ENCODE measurements around the gene CLIC3.

CLIC3 gene

GRCh38 chr9:137030538-137031527, 34.5 kb upstream of the CLIC3 start:
- no peak for DNase-seq (ENCODE audit: low read depth in 3 of 3)

GRCh38 chr9:137030006-137030405, 33.6 kb upstream of the CLIC3 start:
- DNase-seq (ENCODE audit: low read depth in 3 of 3), result no peak

GRCh38 chr9:137029058-137029936, 32.9 kb upstream of the CLIC3 start:
- DNase-seq (ENCODE audit: low read depth in 3 of 3), result peak; percentile 41 to 62 (median 50)

- DNase-seq (ENCODE audit: low read depth in 3 of 3), result no peak
Observed at GRCh38 chr9:137028263-137029057, 32.1 kb upstream of the CLIC3 start.

GRCh38 chr9:137027369-137028262, 31.2 kb upstream of the CLIC3 start, which contains the start of gene ABCA2:
TSS of gene ABCA2 (minus strand) at chr9:137028237. CDS start at chr9:137028140, 97 bp downstream.
- DNase-seq (ENCODE audit: low read depth in 3 of 3), result no peak

GRCh38 chr9:137026828-137027227, 30.5 kb upstream of the CLIC3 start:
- no peak for DNase-seq (ENCODE audit: low read depth in 3 of 3)

GRCh38 chr9:137026384-137026783, 30.0 kb upstream of the CLIC3 start:
- DNase-seq (ENCODE audit: low read depth in 3 of 3), result no peak

- no peak for DNase-seq (ENCODE audit: low read depth in 3 of 3)
Observed at GRCh38 chr9:137025517-137025966, 29.2 kb upstream of the CLIC3 start.

- DNase-seq (ENCODE audit: low read depth in 3 of 3), result no peak
Observed at GRCh38 chr9:137023583-137023991, 27.2 kb upstream of the CLIC3 start.

GRCh38 chr9:137023157-137023556, 26.8 kb upstream of the CLIC3 start:
- DNase-seq (ENCODE audit: low read depth in 3 of 3), result no peak

GRCh38 chr9:137022662-137023008, 26.3 kb upstream of the CLIC3 start:
- DNase-seq (ENCODE audit: low read depth in 3 of 3), result no peak

- DNase-seq (ENCODE audit: low read depth in 3 of 3), result peak in 2 of 3 experiments; percentile 49 to 59
Observed at GRCh38 chr9:137021979-137022661, 25.8 kb upstream of the CLIC3 start.

- no peak for DNase-seq (ENCODE audit: low read depth in 3 of 3)
Observed at GRCh38 chr9:137021568-137021978, 25.2 kb upstream of the CLIC3 start.

GRCh38 chr9:137020771-137021567, 24.6 kb upstream of the CLIC3 start:
- no peak for DNase-seq (ENCODE audit: low read depth in 3 of 3)

- DNase-seq (ENCODE audit: low read depth in 3 of 3), result no peak
Observed at GRCh38 chr9:137019891-137020683, 23.7 kb upstream of the CLIC3 start.

GRCh38 chr9:137018761-137019559, 22.6 kb upstream of the CLIC3 start:
- no peak for DNase-seq (ENCODE audit: low read depth in 3 of 3)

GRCh38 chr9:137017791-137018497, 21.6 kb upstream of the CLIC3 start:
- DNase-seq (ENCODE audit: low read depth in 3 of 3), result no peak
